ENCODE measurements around the gene MTFMT. TPM values are rescaled to one million over a fixed set of nuclear protein-coding genes. Genes with fewer than 3 reads are reported as not detected.

MTFMT gene
- 21.9 and 77.4 TPM in 2 replicates for total RNA-seq (2014; rRNA removed; shearing (Covaris generic))

DNA sequence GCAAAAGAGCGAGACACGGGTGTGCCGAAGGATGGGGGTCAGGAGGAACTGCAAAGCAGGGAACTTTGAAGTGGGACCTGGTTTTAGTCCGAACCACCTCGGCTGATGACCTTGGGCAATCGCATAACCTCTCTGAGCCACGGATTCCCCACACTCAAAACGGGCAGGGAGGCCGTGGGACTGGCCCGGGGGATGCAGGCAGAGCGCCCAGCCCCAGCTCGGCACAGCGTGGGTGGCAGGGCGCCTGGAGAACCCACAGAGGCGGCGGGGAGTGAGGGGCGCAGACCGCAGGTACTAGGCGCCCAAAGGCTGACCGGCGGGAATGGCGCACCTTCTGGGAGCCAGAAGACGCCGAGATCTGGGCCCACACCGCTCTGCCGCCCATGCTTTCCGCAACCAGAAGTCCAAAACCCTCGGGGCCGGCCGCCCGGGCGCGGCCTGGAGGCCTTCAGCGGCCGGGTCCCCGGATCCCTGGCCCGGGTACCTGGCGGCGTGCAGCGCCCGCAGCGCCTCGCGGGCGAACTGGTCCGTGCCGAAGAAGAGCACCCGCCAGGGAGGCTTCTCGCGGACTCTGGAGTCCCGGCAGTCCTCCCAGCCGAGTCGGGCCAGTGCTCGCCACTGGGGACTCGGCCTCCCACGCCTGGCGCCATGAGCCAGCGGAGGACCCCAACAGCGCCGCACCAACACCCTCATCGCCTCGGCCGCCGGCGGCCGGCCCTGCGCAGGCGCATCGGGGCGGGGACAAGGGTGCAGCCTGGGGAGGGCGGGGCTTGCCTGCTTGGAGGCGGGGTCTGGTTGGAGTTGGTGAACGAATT, at the start of gene MTFMT:
Gene MTFMT, minus strand, starts transcription at position 719 of the 815 bp plus-strand sequence. Its CDS starts 26 bp downstream, at position 693.

DNA sequence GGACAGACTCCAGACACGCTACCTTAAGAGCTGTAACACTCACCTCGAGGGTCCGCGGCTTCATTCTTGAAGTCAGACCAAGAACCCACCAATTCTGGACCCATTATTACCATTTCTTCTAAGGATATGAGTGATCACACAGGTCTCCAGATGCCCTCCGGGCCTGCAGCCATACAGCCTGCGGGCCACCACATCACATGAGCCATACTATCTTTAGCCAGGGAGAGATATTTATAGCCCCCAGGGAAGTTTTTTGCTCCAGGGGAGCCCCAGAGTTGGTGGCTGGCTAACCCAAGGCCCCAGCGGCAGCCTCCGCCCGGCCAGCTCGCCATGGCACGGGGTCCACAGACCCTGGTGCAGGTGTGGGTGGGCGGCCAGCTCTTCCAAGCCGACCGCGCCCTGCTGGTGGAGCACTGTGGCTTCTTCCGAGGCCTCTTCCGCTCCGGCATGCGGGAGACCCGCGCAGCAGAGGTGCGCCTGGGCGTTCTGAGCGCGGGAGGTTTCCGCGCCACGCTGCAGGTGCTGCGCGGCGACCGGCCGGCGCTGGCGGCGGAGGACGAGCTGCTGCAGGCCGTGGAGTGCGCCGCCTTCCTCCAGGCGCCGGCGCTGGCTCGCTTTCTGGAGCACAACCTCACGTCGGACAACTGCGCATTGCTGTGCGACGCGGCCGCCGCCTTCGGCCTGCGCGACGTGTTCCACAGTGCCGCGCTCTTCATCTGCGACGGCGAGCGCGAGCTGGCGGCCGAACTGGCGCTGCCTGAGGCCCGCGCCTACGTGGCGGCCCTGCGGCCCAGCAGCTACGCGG, 47.2 kb upstream of the MTFMT start, which contains the start of gene KBTBD13:
Gene KBTBD13, plus strand, starts transcription at position 261 of the 805 bp plus-strand sequence. Its CDS starts 70 bp downstream, at position 331.

DNA sequence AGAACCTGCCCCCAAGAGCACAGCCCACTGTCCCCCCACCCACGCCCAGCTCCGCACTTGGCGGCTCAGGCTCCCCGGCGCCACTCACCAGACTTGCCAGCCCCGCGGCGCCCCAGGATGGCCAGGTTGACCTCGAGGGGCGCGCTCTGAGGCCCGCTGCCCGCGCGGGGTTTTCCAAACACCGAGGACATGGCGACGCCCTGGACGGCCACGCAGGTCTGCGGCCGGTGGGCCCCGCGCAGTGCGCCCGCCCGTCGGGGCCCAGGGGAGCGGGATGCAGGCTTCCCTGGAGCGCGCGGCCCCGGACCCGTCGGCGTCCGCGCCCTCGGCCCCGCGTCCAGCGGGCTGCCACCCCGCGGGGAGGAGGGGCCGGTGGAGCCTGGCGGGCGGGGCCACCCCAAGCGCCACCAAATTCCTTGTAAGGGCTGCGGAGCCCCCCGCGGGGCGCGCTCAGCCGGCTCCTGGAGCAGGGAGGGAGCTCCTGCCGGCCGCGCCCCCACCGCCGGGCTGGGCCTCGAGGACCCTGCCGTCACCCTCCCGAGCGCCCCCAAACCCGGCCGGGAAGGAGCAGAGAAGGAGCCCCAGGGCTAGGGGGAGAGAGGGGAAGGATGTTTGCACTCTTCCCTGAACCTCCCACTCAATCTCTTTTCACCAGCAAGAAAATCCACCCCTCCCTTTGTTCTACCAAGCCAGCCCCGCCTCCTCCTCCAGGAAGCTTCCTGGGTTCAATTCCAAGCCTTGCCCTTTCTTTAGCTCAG, 38.4 kb upstream of the MTFMT start, which contains the start of gene RASL12:
Gene RASL12, minus strand, starts transcription at position 347 of the 758 bp plus-strand sequence. Its CDS starts 156 bp downstream, at position 191.

DNA sequence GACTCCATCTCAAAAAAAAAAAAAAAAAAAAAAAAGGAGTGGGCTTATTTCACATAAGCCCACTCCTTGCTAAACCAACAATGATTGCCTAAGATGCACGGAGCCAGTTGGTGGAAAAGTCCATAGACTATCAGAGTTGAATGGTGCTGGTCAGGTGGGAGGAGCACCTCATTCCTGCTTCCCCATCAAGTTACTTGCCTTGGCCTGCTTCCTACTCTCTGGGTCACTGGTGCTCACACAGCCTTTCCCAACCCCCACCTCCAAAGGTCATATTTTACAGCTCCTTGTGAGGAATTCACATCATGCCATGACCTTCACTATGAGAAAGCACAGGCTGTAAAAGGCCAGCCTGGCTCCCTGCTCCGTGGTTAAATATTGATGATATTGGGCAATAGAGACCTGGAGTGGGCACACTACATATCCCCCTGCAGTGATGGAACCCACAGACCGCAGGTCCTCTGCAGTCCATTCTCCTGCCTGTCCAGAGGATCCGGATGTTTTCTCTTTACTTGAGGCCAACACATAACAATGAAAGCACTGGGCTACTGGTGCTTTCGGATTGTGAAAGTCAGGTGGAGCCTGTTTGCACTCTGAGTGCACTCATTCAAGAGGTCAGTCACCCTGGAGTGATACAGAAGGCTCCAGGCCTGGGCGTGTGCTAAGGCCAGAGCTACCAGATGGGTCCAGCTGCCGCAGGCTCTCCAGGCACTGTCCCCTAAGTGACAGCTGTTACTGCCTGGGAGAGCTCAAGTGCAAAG, 15.5 kb upstream of the MTFMT start, which contains the start of gene SLC51B:
Gene SLC51B, plus strand, starts transcription at position 664 of the 758 bp plus-strand sequence. CDS start 4,618 bp downstream, outside the sequence.

DNA sequence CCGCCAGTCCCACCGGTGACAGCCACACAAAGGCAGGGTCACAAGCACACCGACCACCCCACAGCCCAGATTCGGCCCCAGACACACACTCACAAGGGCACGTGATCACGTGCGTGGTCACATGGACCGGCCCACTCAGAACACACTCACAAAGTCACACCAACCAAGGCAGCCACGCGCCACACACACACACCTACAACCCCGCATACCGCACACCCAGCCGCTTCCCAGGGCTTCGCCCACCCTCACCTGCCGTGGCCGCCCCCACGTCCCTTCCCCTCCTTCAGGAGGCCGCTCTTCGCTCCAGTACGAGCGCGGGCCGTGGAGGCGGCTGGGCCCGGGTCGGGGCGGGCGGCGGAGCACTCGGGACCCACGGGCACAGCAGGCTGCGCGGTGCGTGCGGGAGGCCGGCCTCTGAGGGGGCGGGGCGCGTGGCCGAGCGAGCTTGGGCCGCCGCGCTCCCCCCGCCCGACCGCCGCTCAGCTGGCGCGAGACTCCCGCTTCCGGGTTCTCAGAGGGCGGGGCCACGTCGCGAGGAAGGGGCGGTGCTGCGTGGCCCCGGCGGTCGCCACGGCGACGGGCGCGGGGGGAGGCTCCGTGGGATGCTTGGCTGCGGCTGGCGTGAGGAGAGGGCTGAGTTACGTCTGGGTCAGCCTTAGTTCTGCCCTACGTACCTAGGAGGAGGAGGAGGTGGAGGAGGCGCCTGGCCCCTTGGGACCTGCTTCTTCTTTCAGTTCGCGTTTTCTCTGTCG, 39.8 kb downstream of the MTFMT start, which contains the start of gene SPG21:
Gene SPG21, minus strand, starts transcription at position 499 of the 752 bp plus-strand sequence. CDS start 6,345 bp downstream, outside the sequence.

Other genes with a start within 250 kb of the MTFMT start
- 30.2 and 35.5 TPM in 2 replicates for gene PIF1, start 204.0 kb downstream of the MTFMT start, total RNA-seq (2014; rRNA removed; shearing (Covaris generic))
- gene PLEKHO2, start 187.7 kb downstream of the MTFMT start, total RNA-seq (2014; rRNA removed; shearing (Covaris generic)): 14.5 and 14.6 TPM in 2 replicates
- gene ANKDD1A, start 117.7 kb downstream of the MTFMT start, total RNA-seq (2014; rRNA removed; shearing (Covaris generic)): 1.8 and 2.2 TPM in 2 replicates
- 44.2 and 48.8 TPM in 2 replicates for gene SPG21, start 39.7 kb downstream of the MTFMT start, total RNA-seq (2014; rRNA removed; shearing (Covaris generic))
- gene SLC51B, start 15.7 kb upstream of the MTFMT start, total RNA-seq (2014; rRNA removed; shearing (Covaris generic)): not detected in 2 replicates
- gene RASL12, start 38.4 kb upstream of the MTFMT start, total RNA-seq (2014; rRNA removed; shearing (Covaris generic)): 0.29 and 0.60 TPM in 2 replicates
- gene KBTBD13, start 47.1 kb upstream of the MTFMT start, total RNA-seq (2014; rRNA removed; shearing (Covaris generic)): not detected in 2 replicates
- gene UBAP1L, start 85.6 kb upstream of the MTFMT start, total RNA-seq (2014; rRNA removed; shearing (Covaris generic)): 0.93 and 0.98 TPM in 2 replicates
- gene PDCD7, start 104.2 kb upstream of the MTFMT start, total RNA-seq (2014; rRNA removed; shearing (Covaris generic)): 22.2 and 25.5 TPM in 2 replicates
- gene CLPX, start 155.7 kb upstream of the MTFMT start, total RNA-seq (2014; rRNA removed; shearing (Covaris generic)): 26.7 and 40.7 TPM in 2 replicates
- gene CILP, start 181.8 kb upstream of the MTFMT start, total RNA-seq (2014; rRNA removed; shearing (Covaris generic)): not detected in 2 replicates